Neutrophil (primary cell): ENCODE measurements around the gene ZNF664.

ENCODE experiments used
- H3K27ac ChIP-seq: fragments of 200-600 bp; sonication (generic); 2 replicates; pipeline ENCODE4 v1.5.1; 2016; ENCODE audit warnings: mild to moderate bottlenecking, moderate library complexity
- H3K27me3 ChIP-seq: fragments of 200-600 bp; sonication (generic); 2 replicates; pipeline ENCODE4 v1.6.0; 2016; ENCODE audit warnings: mild to moderate bottlenecking
- H3K36me3 ChIP-seq: fragments of 200-600 bp; sonication (generic); 2 replicates; pipeline ENCODE4 v1.5.1; 2017
- H3K4me1 ChIP-seq, 2 experiments: fragments of 200-600 bp in 1 of 2; sonication (generic) in 1 of 2; 1 replicate in 1 of 2; 2 replicates in 1 of 2; pipeline versions ENCODE4 v1.5.1 to v1.6.1; 2013 to 2016; ENCODE audit warnings: low read depth in 1 of 2, low read length in 1 of 2, mild to moderate bottlenecking in 1 of 2, moderate library complexity in 1 of 2; ENCODE audit not compliant: control insufficient read depth in 1 of 2, insufficient read depth in 1 of 2
- H3K4me3 ChIP-seq, 2 experiments: fragments of 200-600 bp in 1 of 2; sonication (generic) in 1 of 2; 1 replicate in 1 of 2; 2 replicates in 1 of 2; pipeline ENCODE4 v1.5.1; 2013 to 2016; ENCODE audit warnings: low read depth in 1 of 2, low read length in 1 of 2, mild to moderate bottlenecking in 1 of 2, moderate library complexity in 1 of 2
- H3K9me3 ChIP-seq: fragments of 200-600 bp; sonication (generic); 2 replicates; pipeline ENCODE4 v1.5.1; 2016
- CTCF ChIP-seq: fragments of 200-600 bp; sonication (generic); IDR thresholded peaks from 2 replicates; pipeline ENCODE4 v1.5.1; 2016; ENCODE audit warnings: antibody characterized with exemption

Gene ZNF664

GRCh38 chr12:124006846-124007713, 34.1 kb downstream of the ZNF664 start:
- Histone ChIP-seq H3K4me1 (peaks cover 11 to 14% of the 10 kb centered on the region in 2 experiments), H3K27ac (no peak overlapping the region)

GRCh38 chr12:124007826-124008570, 35.0 kb downstream of the ZNF664 start:
- H3K4me3 ChIP-seq, result no peak overlapping the region
- H3K9me3 ChIP-seq, result no peaks in the 10 kb centered on the region
- no peak overlapping the region for H3K27ac ChIP-seq
- H3K4me1 ChIP-seq, result peaks cover 11 to 14% of the 10 kb centered on the region in 2 experiments
- H3K27me3 ChIP-seq, result no peaks in the 10 kb centered on the region
- no peak for TF ChIP-seq CTCF
- peaks cover 7% of the 10 kb centered on the region for H3K36me3 ChIP-seq

More at GRCh38 chr12:124006846-124007713, 34.1 kb downstream of the ZNF664 start:
- no peak for TF ChIP-seq CTCF
- Histone ChIP-seq H3K9me3 (no peaks in the 10 kb centered on the region), H3K27me3 (no peaks in the 10 kb centered on the region), H3K36me3 (peaks cover 1% of the 10 kb centered on the region), H3K4me3 (no peak overlapping the region)

GRCh38 chr12:124008595-124008994, 35.6 kb downstream of the ZNF664 start:
- no peak for TF ChIP-seq CTCF

GRCh38 chr12:124009781-124010180, 36.8 kb downstream of the ZNF664 start:
- peaks cover 7% of the 10 kb centered on the region for H3K36me3 ChIP-seq
- H3K9me3 ChIP-seq, result no peaks in the 10 kb centered on the region
- no peak overlapping the region for H3K4me3 ChIP-seq
- H3K27ac ChIP-seq, result no peak overlapping the region
- H3K4me1 ChIP-seq, result peaks cover 11 to 14% of the 10 kb centered on the region in 2 experiments
- no peak for TF ChIP-seq CTCF
- H3K27me3 ChIP-seq, result no peaks in the 10 kb centered on the region

More at GRCh38 chr12:124008595-124008994, 35.6 kb downstream of the ZNF664 start:
- Histone ChIP-seq H3K27me3 (no peaks in the 10 kb centered on the region), H3K27ac (no peak overlapping the region), H3K36me3 (peaks cover 7% of the 10 kb centered on the region), H3K9me3 (no peaks in the 10 kb centered on the region), H3K4me3 (no peak overlapping the region), H3K4me1 (peaks cover 11 to 14% of the 10 kb centered on the region in 2 experiments)

DNA sequence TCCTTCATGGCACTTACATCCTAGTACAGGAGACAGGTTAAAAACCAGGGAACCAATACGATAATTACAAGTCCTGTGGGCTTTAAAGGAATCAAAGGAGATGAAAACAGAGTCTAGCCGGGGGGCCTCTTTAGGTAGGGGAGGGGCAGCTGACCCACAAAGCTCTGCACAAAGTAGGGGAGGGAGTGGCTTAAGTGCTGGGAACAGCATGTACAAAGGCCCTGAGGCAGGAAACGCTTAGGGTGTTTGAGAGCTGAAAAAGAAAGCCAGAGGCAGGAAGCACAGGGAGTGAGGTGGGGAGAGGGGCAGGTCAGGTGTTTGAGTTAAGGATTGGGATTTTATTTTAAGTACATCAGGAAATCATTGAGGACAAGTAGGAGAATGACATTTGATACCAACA, 37.7 kb downstream of the ZNF664 start:
- Histone ChIP-seq H3K27me3 (no peaks in the 10 kb centered on the region), H3K4me3 (no peak overlapping the region), H3K36me3 (peaks cover 7% of the 10 kb centered on the region), H3K27ac (no peak overlapping the region), H3K9me3 (no peaks in the 10 kb centered on the region), H3K4me1 (peaks cover 11 to 14% of the 10 kb centered on the region in 2 experiments)
- no peak for TF ChIP-seq CTCF
